OCI-LY1 (cell line): ENCODE measurements around the gene LHX6.

Source experiments
- CTCF ChIP-seq: fragments of 200-600 bp; sonication (generic), shearing (Covaris generic); IDR thresholded peaks from 2 replicates; pipeline ENCODE4 v1.5.1; 2017; ENCODE audit warnings: mild to moderate bottlenecking, antibody characterized with exemption, low read length, moderate library complexity, mixed read lengths
- EZH2 ChIP-seq: fragments of 200-600 bp; sonication (generic), shearing (Covaris generic); IDR thresholded peaks from 2 replicates; pipeline ENCODE4 v1.8.0; 2017; ENCODE audit warnings: borderline replicate concordance, mixed run types, mild to moderate bottlenecking, antibody characterized with exemption, low read length, moderate library complexity, mixed read lengths

DNA sequence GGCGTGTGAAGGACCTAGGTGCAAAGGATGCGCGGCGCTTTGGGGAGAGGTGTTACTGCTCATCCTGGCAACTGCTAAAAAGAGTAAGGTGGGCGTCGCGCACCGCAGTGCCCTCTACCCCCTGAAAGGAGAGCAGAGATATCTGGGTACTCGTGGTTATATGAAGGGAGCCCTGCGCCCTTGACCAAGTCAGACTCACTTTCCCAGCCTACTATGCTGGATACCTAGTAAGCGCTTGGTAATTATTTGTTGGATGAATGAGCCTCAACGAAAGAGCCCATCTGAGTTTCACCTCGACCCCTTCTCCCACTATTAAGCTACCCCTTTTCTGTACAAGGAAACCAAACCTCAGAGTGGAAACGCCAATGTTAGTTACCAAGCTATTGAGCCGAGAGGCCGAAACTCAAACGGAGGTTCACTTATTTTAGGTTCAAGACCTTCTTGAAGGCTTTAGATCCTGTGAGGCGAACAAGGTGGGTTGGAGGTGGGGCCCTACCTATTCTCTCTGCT lies 8.0 kb downstream of the LHX6 start:
- TF ChIP-seq CTCF (no peak), EZH2 (no peak)
